CD14-positive monocyte (primary cell): ENCODE data around the gene HAO1. TPM values are rescaled to one million over a fixed set of nuclear protein-coding genes. Genes with fewer than 3 reads are reported as not detected.

ENCODE experiments used
- DNase-seq, 3 donors: peaks; one replicate each; pipeline ENCODE4 v3.0.0-alpha.2; 2011 to 2022
- H2AFZ ChIP-seq: 2 replicates; pipeline ENCODE4 v1.6.0; 2012; ENCODE audit warnings: mild to moderate bottlenecking, low read depth, low read length, inconsistent platforms; ENCODE audit not compliant: insufficient read depth, poor library complexity, severe bottlenecking
- H3K27ac ChIP-seq, 2 donors: 1 replicate in 1 of 2; 2 replicates in 1 of 2; pipeline ENCODE4 v1.5.1; 2012 to 2013; ENCODE audit warnings: low read length in 2 of 2, control low read depth in 1 of 2, inconsistent platforms in 1 of 2, low read depth in 1 of 2, mild to moderate bottlenecking in 1 of 2
- H3K27me3 ChIP-seq, 2 donors: one replicate each; pipeline versions ENCODE4 v1.6.0 to v1.6.1; 2011 to 2013; ENCODE audit warnings: low read length in 2 of 2; ENCODE audit not compliant: control insufficient read depth in 2 of 2, insufficient read depth in 2 of 2
- H3K36me3 ChIP-seq, 2 donors: replicated peaks in 1 of 2; 1 replicate in 1 of 2; 2 replicates in 1 of 2; pipeline versions ENCODE4 v1.5.1 to v1.6.1; 2012 to 2013; ENCODE audit warnings: low read length in 2 of 2, control low read depth in 1 of 2, inconsistent platforms in 1 of 2, mild to moderate bottlenecking in 1 of 2; ENCODE audit not compliant: insufficient read depth in 2 of 2, control insufficient read depth in 1 of 2
- H3K4me1 ChIP-seq, 2 donors: 1 replicate in 1 of 2; 2 replicates in 1 of 2; pipeline versions ENCODE4 v1.5.1 to v1.6.1; 2012 to 2013; ENCODE audit warnings: low read length in 2 of 2, control low read depth in 1 of 2, inconsistent platforms in 1 of 2, mild to moderate bottlenecking in 1 of 2, moderate library complexity in 1 of 2; ENCODE audit not compliant: insufficient read depth in 2 of 2, control insufficient read depth in 1 of 2
- H3K4me2 ChIP-seq: replicated peaks from 2 replicates; pipeline ENCODE3; 2012; ENCODE audit warnings: low read length, moderate library complexity, mild to moderate bottlenecking; ENCODE audit not compliant: poor library complexity, severe bottlenecking; ENCODE audit errors: extremely low read depth
- H3K4me3 ChIP-seq, 3 experiments: fragments of 200-600 bp in 1 of 3; sonication (generic) in 1 of 3; replicated peaks in 1 of 3; 1 replicate in 2 of 3; 2 replicates in 1 of 3; pipeline ENCODE4 v1.5.1; 2011 to 2013; ENCODE audit warnings: low read length in 3 of 3, mild to moderate bottlenecking in 3 of 3, control low read depth in 2 of 3, low read depth in 2 of 3, inconsistent platforms in 1 of 3, moderate library complexity in 1 of 3
- H3K79me2 ChIP-seq: 2 replicates; pipeline ENCODE4 v1.6.0; 2012; ENCODE audit warnings: mild to moderate bottlenecking, control low read depth, inconsistent platforms, low read length, moderate library complexity; ENCODE audit not compliant: insufficient read depth
- H3K9ac ChIP-seq: 2 replicates; pipeline ENCODE4 v1.6.0; 2017; ENCODE audit warnings: low read length, mild to moderate bottlenecking; ENCODE audit not compliant: insufficient read depth, poor library complexity, severe bottlenecking
- H3K9me3 ChIP-seq, 2 donors: replicated peaks in 1 of 2; 1 replicate in 1 of 2; 2 replicates in 1 of 2; pipeline versions ENCODE4 v1.5.1 to v1.6.1; 2012 to 2013; ENCODE audit warnings: low read length in 2 of 2, control low read depth in 1 of 2; ENCODE audit not compliant: control insufficient read depth in 1 of 2, insufficient read depth in 1 of 2
- H4K20me1 ChIP-seq: 2 replicates; pipeline ENCODE4 v1.6.0; 2012; ENCODE audit warnings: mild to moderate bottlenecking, low read length, control low read depth, moderate library complexity; ENCODE audit not compliant: insufficient read depth
- H3K27ac Mint-ChIP-seq, 7 donors: one replicate each; pipeline ENCODE4 v1.8.0; 2020; ENCODE audit warnings: mild to moderate bottlenecking in 7 of 7, mixed read lengths in 7 of 7, moderate library complexity in 6 of 7, inconsistent platforms in 2 of 7
- H3K27me3 Mint-ChIP-seq, 3 donors: one replicate each; pipeline ENCODE4 v1.8.0; 2021 to 2022; ENCODE audit warnings: low read depth in 3 of 3, mild to moderate bottlenecking in 3 of 3, mixed read lengths in 3 of 3, moderate library complexity in 3 of 3, inconsistent platforms in 1 of 3
- H3K36me3 Mint-ChIP-seq, 2 donors: one replicate each; pipeline ENCODE4 v1.8.0; 2020; ENCODE audit warnings: mixed read lengths in 2 of 2, inconsistent platforms in 1 of 2, mild to moderate bottlenecking in 1 of 2
- H3K4me1 Mint-ChIP-seq: one replicate; pipeline ENCODE4 v1.8.0; 2020; ENCODE audit warnings: mild to moderate bottlenecking, mixed read lengths
- H3K4me3 Mint-ChIP-seq, 2 donors: one replicate each; pipeline ENCODE4 v1.8.0; 2020; ENCODE audit warnings: mild to moderate bottlenecking in 2 of 2, mixed read lengths in 2 of 2, moderate library complexity in 1 of 2
- H3K9me3 Mint-ChIP-seq, 7 donors: one replicate each; pipeline ENCODE4 v1.8.0; 2020 to 2022; ENCODE audit warnings: mixed read lengths in 7 of 7, mild to moderate bottlenecking in 6 of 7, moderate library complexity in 6 of 7, inconsistent platforms in 2 of 7
- WGBS: methylation state at CpG from one replicate; pipeline ENCODE4 v1.1.5; 2013; ENCODE audit warnings: missing lambda C conversion rate; ENCODE audit not compliant: insufficient coverage; 5-methylcytosine and 5-hydroxymethylcytosine counted together
- intact Hi-C, 2 donors: fragments of 100-400 bp; cut with micrococcal nuclease; formaldehyde crosslinking; loops; one replicate each; pipeline versions ENCODE4 v1.15.0 to v1.15.1; 2023
- polyA plus RNA-seq, 3 donors: library from polyadenylated mRNA; depleted of rRNA in 1 of 3; unstranded in 2 of 3; stranded (reverse) in 1 of 3; fragments of 300-500 nt in 2 of 3; fragments of >200 nt in 1 of 3; fragmentation: Illumina TruSeq in 2 of 3; gene quantifications; 1 replicate in 2 of 3; 2 replicates in 1 of 3; pipeline ENCODE4 v1.2.3, GENCODE V29; 2012 to 2021
- TF ChIP-seq, protein P1 (sequence below): fragments of 200-600 bp; IDR thresholded peaks from one replicate; pipeline ENCODE4 v1.8.0; 2022; ENCODE audit warnings: antibody characterized with exemption, mild to moderate bottlenecking

Gene HAO1
- polyA plus RNA-seq, 3 donors = not detected

DNA sequence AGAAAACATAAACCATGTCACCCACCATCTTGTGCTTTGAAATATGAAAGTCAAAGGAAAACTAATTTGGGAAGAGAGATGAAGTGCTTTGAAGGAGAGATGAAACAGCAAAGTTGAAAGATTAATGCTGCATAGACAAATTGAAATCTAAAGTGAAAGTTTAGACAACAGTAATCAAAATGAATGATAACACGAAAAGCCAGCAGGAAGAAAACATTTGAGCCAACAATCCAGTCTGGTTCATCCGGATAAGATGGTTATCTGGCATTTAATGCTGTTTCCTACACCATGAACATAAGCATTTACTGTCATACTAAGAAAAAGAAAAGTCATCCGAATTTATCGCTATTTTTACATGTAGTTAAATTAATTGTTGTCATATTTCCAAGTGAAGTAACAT is 595 bp downstream of the HAO1 start:
- no peak overlapping the region for H3K9ac ChIP-seq
- H3K27ac ChIP-seq = no peak overlapping the region
- no peaks in the 10 kb centered on the region for H3K9me3 ChIP-seq
- no peak overlapping the region for H3K4me3 Mint-ChIP-seq
- no peaks in the 10 kb centered on the region for H4K20me1 ChIP-seq
- intact Hi-C loops = loop anchor here in 1 of 2 donors (5.0 kb wide), 1 partner anchor 783 kb away; no protein-coding TSS in a partner anchor
- no peak overlapping the region for H2AFZ ChIP-seq
- WGBS = 76% methylated on average over 2 of the region's 4 CpGs
- H3K4me2 ChIP-seq = no peak overlapping the region
- H3K36me3 ChIP-seq = no peaks in the 10 kb centered on the region
- peaks cover 4 to 5% of the 10 kb centered on the region in 2 donors for H3K4me1 ChIP-seq
- no peaks in the 10 kb centered on the region for H3K27me3 ChIP-seq
- peaks cover 11% of the 10 kb centered on the region for H3K4me1 Mint-ChIP-seq
- H3K4me3 ChIP-seq = no peak overlapping the region
- peaks cover 0 to 3% (median 0%) of the 10 kb centered on the region in 3 donors for H3K27me3 Mint-ChIP-seq
- no peaks in the 10 kb centered on the region for H3K79me2 ChIP-seq
- H3K36me3 Mint-ChIP-seq = no peaks in the 10 kb centered on the region
- TF ChIP-seq, protein P1, sequence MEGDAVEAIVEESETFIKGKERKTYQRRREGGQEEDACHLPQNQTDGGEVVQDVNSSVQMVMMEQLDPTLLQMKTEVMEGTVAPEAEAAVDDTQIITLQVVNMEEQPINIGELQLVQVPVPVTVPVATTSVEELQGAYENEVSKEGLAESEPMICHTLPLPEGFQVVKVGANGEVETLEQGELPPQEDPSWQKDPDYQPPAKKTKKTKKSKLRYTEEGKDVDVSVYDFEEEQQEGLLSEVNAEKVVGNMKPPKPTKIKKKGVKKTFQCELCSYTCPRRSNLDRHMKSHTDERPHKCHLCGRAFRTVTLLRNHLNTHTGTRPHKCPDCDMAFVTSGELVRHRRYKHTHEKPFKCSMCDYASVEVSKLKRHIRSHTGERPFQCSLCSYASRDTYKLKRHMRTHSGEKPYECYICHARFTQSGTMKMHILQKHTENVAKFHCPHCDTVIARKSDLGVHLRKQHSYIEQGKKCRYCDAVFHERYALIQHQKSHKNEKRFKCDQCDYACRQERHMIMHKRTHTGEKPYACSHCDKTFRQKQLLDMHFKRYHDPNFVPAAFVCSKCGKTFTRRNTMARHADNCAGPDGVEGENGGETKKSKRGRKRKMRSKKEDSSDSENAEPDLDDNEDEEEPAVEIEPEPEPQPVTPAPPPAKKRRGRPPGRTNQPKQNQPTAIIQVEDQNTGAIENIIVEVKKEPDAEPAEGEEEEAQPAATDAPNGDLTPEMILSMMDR = no peak
- DNase-seq = no peak
- H3K9me3 Mint-ChIP-seq = peaks cover 0 to 8% (median 0%) of the 10 kb centered on the region in 7 donors
- no peak overlapping the region for H3K27ac Mint-ChIP-seq

GRCh38 chr20:7938058-7938457 is 2.2 kb downstream of the HAO1 start:
- no peaks in the 10 kb centered on the region for H4K20me1 ChIP-seq
- H3K27ac ChIP-seq = no peak overlapping the region
- no peaks in the 10 kb centered on the region for H3K9me3 ChIP-seq
- no CpG with 5 or more reads among the region's 2 CpGs for WGBS
- no peaks in the 10 kb centered on the region for H3K36me3 Mint-ChIP-seq
- H3K9ac ChIP-seq = no peak overlapping the region
- H3K4me1 ChIP-seq = peaks cover 4 to 5% of the 10 kb centered on the region in 2 donors
- TF ChIP-seq, protein P1 = no peak
- no peak for DNase-seq
- H3K27me3 Mint-ChIP-seq = peaks cover 0 to 3% (median 0%) of the 10 kb centered on the region in 3 donors
- intact Hi-C loops = loop anchor here in 1 of 2 donors (5.0 kb wide), 1 partner anchor 784 kb away; no protein-coding TSS in a partner anchor
- H3K27me3 ChIP-seq = no peaks in the 10 kb centered on the region
- peaks cover 0 to 8% (median 0%) of the 10 kb centered on the region in 7 donors for H3K9me3 Mint-ChIP-seq
- H3K4me2 ChIP-seq = no peak overlapping the region
- H3K27ac Mint-ChIP-seq = no peak overlapping the region
- peaks cover 11% of the 10 kb centered on the region for H3K4me1 Mint-ChIP-seq
- H3K4me3 ChIP-seq = no peak overlapping the region
- no peaks in the 10 kb centered on the region for H3K36me3 ChIP-seq
- no peak overlapping the region for H3K4me3 Mint-ChIP-seq
- no peak overlapping the region for H2AFZ ChIP-seq
- H3K79me2 ChIP-seq = no peaks in the 10 kb centered on the region
